ENCODE measurements around the gene EYS. TPM values are rescaled to one million over a fixed set of nuclear protein-coding genes. Genes with fewer than 3 reads are reported as not detected.

The EYS gene
- total and polyA plus RNA-seq, 9 of the 15 experiments (the other 6 are each of a cell fraction or from before 2014, with no cell fraction given), result 0.03 to 0.36 (median 0.10) TPM; not detected in 2

GRCh38 chr6:64326939-64327338 is 1380.1 kb downstream of the EYS start:
- no TSS peak for BruUV-seq (replicated peaks)
- H3K27me3 ChIP-seq (ENCODE audit: control insufficient read depth in 2 of 2, insufficient read depth in 2 of 2, low read length in 2 of 2), result no peaks in the 10 kb centered on the region
- H3K4me2 ChIP-seq (ENCODE audit: insufficient read depth, low read length), result no peak overlapping the region
- H3K36me3 ChIP-seq (ENCODE audit: control insufficient read depth, insufficient read depth, low read length), result no peaks in the 10 kb centered on the region
- H3K4me3 ChIP-seq, result no peak overlapping the region
- no peak overlapping the region for H2AFZ ChIP-seq (ENCODE audit: low read depth, low read length)
- DNase-seq (ENCODE audit: extremely low read depth in 1 of 4, low spot score in 3 of 4) (no peak), FAIRE-seq (no peak), ATAC-seq (no peak)
- H3K79me2 ChIP-seq (ENCODE audit: control insufficient read depth, insufficient read depth, low read length), result no peaks in the 10 kb centered on the region
- TF ChIP-seq, protein P1, sequence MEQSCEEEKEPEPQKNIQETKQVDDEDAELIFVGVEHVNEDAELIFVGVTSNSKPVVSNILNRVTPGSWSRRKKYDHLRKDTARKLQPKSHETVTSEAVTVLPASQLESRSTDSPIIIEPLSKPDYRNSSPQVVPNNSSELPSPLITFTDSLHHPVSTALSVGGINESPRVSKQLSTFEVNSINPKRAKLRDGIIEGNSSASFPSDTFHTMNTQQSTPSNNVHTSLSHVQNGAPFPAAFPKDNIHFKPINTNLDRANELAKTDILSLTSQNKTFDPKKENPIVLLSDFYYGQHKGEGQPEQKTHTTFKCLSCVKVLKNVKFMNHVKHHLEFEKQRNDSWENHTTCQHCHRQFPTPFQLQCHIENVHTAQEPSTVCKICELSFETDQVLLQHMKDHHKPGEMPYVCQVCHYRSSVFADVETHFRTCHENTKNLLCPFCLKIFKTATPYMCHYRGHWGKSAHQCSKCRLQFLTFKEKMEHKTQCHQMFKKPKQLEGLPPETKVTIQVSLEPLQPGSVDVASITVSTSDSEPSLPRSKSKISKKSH (CRISPR knock-in tag; IDR thresholded peaks at IDR 0.05), result no peak
- TF ChIP-seq ZNF780A (CRISPR knock-in tag; IDR thresholded peaks at IDR 0.05), result no peak
- TF ChIP-seq SP1 (CRISPR knock-in tag; IDR thresholded peaks at IDR 0.05), result no peak
- no peak for TF ChIP-seq ZNF3 (CRISPR knock-in tag; IDR thresholded peaks at IDR 0.05)
- TF ChIP-seq C11orf30 (IDR thresholded peaks at IDR 0.05; ENCODE audit: low read depth), result no peak
- no peak for TF ChIP-seq TBP (optimal IDR thresholded peaks at IDR 0.05; ENCODE audit: low read depth, low read length)
- TF ChIP-seq RREB1 (CRISPR knock-in tag; IDR thresholded peaks at IDR 0.05), result no peak
- TF ChIP-seq, protein P2, sequence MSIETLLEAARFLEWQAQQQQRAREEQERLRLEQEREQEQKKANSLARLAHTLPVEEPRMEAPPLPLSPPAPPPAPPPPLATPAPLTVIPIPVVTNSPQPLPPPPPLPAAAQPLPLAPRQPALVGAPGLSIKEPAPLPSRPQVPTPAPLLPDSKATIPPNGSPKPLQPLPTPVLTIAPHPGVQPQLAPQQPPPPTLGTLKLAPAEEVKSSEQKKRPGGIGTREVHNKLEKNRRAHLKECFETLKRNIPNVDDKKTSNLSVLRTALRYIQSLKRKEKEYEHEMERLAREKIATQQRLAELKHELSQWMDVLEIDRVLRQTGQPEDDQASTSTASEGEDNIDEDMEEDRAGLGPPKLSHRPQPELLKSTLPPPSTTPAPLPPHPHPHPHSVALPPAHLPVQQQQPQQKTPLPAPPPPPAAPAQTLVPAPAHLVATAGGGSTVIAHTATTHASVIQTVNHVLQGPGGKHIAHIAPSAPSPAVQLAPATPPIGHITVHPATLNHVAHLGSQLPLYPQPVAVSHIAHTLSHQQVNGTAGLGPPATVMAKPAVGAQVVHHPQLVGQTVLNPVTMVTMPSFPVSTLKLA (conservative IDR thresholded peaks at IDR 0.05), result no peak
- TF ChIP-seq HDAC3 (IDR thresholded peaks at IDR 0.05; ENCODE audit: borderline replicate concordance, partially characterized antibody), result no peak
- WGBS (ENCODE audit: insufficient coverage, low coverage, missing lambda C conversion rate), result 0% methylated on average over 6 of the region's 8 CpGs
- POLR2A ChIA-PET, result no interaction called here
- in situ Hi-C loops (cut with MboI) (no loop called here), intact Hi-C loops (cut with micrococcal nuclease) (no loop called here)
- no peaks in the 10 kb centered on the region for H3K9me3 ChIP-seq (replicated peaks; ENCODE audit: control insufficient read depth, insufficient read depth, low read depth, low read length)
- no peak overlapping the region for H3K27ac ChIP-seq (ENCODE audit: extremely low read depth, low read depth, low read length)
- no peak overlapping the region for H3K9ac ChIP-seq (ENCODE audit: insufficient read depth in 1 of 2, low read depth in 2 of 2, low read length in 2 of 2)
- H4K20me1 ChIP-seq (replicated peaks; ENCODE audit: control insufficient read depth, insufficient read depth, low read length), result no peaks in the 10 kb centered on the region
- CTCF ChIA-PET (ENCODE audit: low intra/inter-chr PET ratio), result no interaction called here
- H3K9me1 ChIP-seq (ENCODE audit: control insufficient read depth, insufficient read depth, low read length), result no peaks in the 10 kb centered on the region
- no peaks in the 10 kb centered on the region for H3K4me1 ChIP-seq (replicated peaks in 1 of 2; ENCODE audit: control insufficient read depth in 2 of 2, insufficient read depth in 2 of 2, low read length in 2 of 2)
